Central memory CD4-positive, alpha-beta T cell (primary cell): ENCODE measurements around the gene CXCL3.

ENCODE experiments used
- DNase-seq: peaks from one replicate; pipeline ENCODE4 v3.0.0; 2022

CXCL3 gene

DNA sequence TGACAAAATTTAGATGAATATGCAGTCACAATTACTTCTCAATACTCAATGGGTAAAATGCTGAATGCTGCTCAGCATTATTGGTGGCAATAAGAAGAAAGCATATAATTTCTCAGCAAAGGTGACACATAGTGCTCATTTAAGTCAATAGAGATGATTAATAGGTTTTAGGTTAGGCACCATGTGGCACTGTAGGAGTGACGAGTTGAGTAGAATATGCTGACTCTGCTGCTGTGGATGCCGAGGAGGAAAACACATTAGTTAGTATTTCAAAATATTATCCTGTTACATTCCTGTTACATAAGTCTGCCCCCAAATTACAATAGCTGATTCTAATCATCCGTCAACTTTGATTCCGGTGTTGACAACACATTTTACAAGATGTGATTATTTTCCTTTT lies 26.4 kb downstream of the CXCL3 start:
- no peak for DNase-seq

DNA sequence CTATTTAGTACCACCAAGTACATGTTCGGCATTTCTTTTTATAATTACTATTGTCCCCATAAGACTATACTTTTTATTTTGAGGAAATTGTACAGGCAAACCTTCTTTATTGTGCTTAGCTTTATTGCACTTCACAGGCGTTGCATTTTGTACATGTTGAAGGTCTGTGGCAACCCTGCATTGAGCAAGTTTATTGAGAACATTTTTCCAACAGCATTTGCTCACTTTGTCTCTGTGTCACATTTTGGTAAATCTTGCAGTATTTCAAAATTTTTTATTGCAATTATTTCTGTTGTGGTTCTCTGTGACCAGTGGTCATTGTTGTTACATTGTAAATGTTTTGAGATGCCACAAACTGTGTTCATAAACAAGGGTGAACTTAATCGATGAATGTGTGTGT lies 29.2 kb downstream of the CXCL3 start:
- no peak for DNase-seq

- DNase-seq: no peak
These were observed 32.4 kb downstream of the CXCL3 start for GRCh38 chr4:74006009-74006476.

GRCh38 chr4:74005528-74005927 lies 33.0 kb downstream of the CXCL3 start:
- DNase-seq: no peak

DNA sequence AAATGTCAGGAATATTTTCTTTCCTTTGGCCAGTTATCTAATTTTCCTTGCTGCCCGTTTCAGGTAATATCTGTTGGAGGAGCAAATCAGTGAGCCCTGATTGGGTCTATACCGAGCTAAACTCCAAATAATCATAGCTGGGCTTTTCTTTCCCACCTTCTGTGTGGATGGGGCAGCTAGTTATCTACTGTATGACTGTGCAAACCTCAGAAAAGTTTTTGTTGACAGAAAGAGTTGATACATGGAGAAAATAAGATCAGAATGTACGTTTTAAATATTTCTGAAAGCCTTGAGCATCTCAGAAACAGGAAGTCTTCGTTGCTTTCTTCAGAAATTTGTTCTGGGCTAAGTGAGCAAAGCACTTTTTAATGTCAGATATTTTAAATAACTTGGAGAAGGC lies 33.8 kb downstream of the CXCL3 start:
- DNase-seq: no peak

- no peak for DNase-seq
These were observed 38.2 kb downstream of the CXCL3 start for GRCh38 chr4:74000301-74000700.

DNA sequence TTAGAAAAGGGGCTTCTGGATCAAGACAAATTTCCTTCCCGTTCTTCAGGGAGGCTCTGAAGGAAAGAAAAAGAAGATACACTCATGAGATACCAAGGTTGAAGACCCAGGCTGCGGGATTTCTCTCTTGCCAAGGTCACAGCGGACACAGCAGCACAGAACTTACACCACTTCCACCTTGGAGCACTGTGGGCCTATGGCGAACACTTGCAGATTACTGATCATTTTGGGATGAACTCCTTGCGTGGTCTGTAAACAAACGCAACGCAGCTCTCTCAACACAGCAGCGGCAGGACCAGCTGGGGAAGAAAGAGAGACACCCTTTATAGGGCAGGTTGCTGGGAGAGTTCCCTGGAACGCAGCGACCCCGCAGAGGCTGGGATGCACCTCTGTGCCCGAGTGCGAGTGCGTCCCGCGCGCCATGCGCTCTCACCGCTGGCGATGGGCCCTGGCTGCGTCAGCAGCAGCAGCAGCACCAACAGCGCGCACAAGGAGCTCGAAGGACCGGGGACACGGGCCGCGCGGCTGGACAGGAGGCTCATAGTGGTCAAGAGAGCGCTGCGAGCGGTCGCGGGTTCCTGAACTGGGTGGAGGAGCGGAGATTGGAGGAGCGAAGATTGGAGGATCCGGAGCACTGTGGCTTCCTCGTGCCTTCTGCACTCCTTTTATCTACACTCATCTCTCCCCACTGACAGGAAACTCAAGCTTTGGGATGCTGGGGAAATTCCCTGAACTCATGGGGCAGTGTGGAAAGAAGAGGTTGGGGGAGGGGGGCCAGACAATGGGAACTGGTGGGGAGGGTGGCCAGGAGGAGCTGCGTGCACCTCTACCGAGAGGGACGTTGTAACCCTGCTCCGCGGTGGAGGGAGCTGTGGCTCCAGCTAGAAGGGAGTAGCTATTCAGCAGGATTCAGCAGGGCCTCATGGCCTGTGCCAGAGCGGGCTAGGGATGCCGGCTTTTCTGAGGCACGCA lies 40.2 kb downstream of the CXCL3 start, which contains the start of gene CXCL5:
Gene CXCL5 (minus strand): TSS at position 638 of the 972 bp plus-strand sequence. CDS start 96 bp downstream, at position 542.
- no peak for DNase-seq

DNA sequence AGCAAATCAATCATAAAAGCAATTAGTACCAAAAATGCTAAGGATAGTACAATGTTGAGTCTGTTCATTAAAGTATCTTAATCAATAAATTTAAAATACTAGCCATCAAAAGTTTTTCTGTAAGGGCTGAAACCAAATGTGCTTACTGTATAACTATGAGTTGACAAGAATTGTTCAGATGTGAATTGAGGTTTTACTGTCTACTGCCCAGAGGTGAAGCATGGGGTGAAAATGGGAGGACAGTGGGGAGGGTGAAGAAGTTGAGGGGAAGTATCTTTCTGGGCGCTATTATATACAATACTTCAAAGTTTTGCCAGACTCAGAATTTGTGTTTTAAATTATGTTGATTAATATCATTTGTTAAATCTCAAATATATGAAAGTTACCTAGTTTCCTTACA lies 46.4 kb downstream of the CXCL3 start:
- no peak for DNase-seq

DNA sequence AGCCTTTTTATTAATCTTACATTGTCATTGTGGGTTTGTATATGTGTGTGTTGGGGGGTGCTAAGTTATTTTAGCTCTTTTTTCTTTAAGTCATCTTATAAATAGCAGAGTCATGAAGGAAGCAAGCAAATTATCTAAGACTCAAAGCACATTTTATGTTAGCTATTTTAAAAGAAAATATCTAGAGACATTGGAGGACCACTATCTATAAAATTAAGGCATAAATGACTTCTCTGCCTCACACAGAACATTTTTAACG lies 46.8 kb downstream of the CXCL3 start:
- no peak for DNase-seq

- no peak for DNase-seq
These were observed 47.3 kb downstream of the CXCL3 start for GRCh38 chr4:73990988-73991741.

DNA sequence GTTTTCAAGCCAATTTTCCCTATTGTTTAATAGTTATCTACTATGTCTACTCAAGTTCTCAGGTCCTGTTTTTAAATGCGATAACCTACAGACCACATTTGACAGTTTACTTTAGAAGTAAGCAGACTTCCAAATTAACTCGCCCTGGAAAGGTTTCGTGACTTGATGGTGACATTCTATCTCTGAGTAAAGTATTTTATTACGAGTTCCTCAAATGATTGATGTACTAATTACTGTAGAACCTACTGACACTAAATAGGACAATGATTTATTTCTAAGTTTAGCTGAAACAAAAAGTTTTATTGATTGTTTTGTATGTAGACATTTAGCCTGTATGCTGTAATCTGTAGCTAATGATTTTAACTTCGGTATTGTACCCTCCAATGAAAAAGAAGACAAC lies 48.6 kb downstream of the CXCL3 start:
- no peak for DNase-seq

GRCh38 chr4:73989031-73989430 lies 49.5 kb downstream of the CXCL3 start:
- DNase-seq: no peak

GRCh38 chr4:73988061-73988460 lies 50.4 kb downstream of the CXCL3 start, which contains the start of gene PPBP:
Gene PPBP (minus strand): TSS chr4:73988190. CDS start chr4:73988103, 87 bp downstream.
- DNase-seq: no peak
